ENCODE results near the gene KRTAP5-5. TPM values are rescaled to one million over a fixed set of nuclear protein-coding genes. Genes with fewer than 3 reads are reported as not detected.

The KRTAP5-5 gene
- total and polyA plus RNA-seq, 2 of the 8 experiments (the other 6 are each of a cell fraction or from before 2014, with no cell fraction given) = 0.09 TPM; not detected in 1

GRCh38 chr11:1643146-1643690 is 13.6 kb downstream of the KRTAP5-5 start:
- Histone ChIP-seq H2BK20ac (ENCODE audit: low read length) (no peak overlapping the region), H3K4ac (replicated peaks; ENCODE audit: insufficient read length, low read depth, low read length) (no peak overlapping the region), H3K9ac (replicated peaks in 1 of 4; ENCODE audit: extremely low read depth in 1 of 4, low read depth in 3 of 4, low read length in 3 of 4) (no peak overlapping the region), H2BK12ac (ENCODE audit: low read depth, low read length) (no peak overlapping the region), H2BK120ac (replicated peaks; ENCODE audit: low read depth, low read length) (no peak overlapping the region), H2AK5ac (ENCODE audit: low read depth, low read length) (no peak overlapping the region), H3K27ac (ENCODE audit: low read depth, low read length) (no peak overlapping the region), H3K79me2 (ENCODE audit: control insufficient read depth in 1 of 2, insufficient read depth in 2 of 2, low read length in 2 of 2) (no peaks in the 10 kb centered on the region), H2BK15ac (ENCODE audit: low read length) (no peak overlapping the region), H3K23me2 (ENCODE audit: low read depth, low read length) (no peaks in the 10 kb centered on the region; the same call in 1 of the 2 replicates), H3K36me3 (ENCODE audit: control insufficient read depth in 2 of 4, insufficient read depth in 4 of 4, low read length in 3 of 4) (no peaks in the 10 kb centered on the region), H3K18ac (ENCODE audit: extremely low read depth, low read length) (no peak overlapping the region), H3K4me3 (ENCODE audit: extremely low read depth in 1 of 4, insufficient read depth in 2 of 4, low read depth in 3 of 4, low read length in 4 of 4) (no peak overlapping the region), H4K20me1 (replicated peaks in 1 of 2; ENCODE audit: control insufficient read depth in 1 of 2, insufficient read depth in 2 of 2, low read length in 2 of 2) (no peaks in the 10 kb centered on the region), H3K4me1 (replicated peaks in 1 of 4; ENCODE audit: control insufficient read depth in 3 of 4, insufficient read depth in 4 of 4, low read length in 3 of 4) (no peaks in the 10 kb centered on the region; a peak in 1 of 7 replicates), H3K27me3 (replicated peaks in 1 of 4; ENCODE audit: control insufficient read depth in 3 of 4, extremely low read depth in 1 of 4, insufficient read depth in 3 of 4, low read length in 3 of 4) (peaks cover 0 to 2% (median 0%) of the 10 kb centered on the region in 4 experiments; a peak in 1 of 7 replicates), H2BK5ac (ENCODE audit: low read depth, low read length) (no peak overlapping the region), H3K14ac (ENCODE audit: insufficient read length) (no peak overlapping the region), H3K9me3 (ENCODE audit: insufficient read depth in 2 of 2, low read depth in 1 of 2, low read length in 1 of 2) (no peaks in the 10 kb centered on the region), H2AFZ (ENCODE audit: low read length) (no peak overlapping the region), H3K4me2 (ENCODE audit: insufficient read depth in 1 of 2, low read depth in 2 of 2, low read length in 2 of 2) (no peak overlapping the region), H4K8ac (ENCODE audit: extremely low read depth, insufficient read depth, low read length) (no peak overlapping the region), H3K56ac (replicated peaks; ENCODE audit: insufficient read length, low read depth, low read length) (no peak overlapping the region), H4K91ac (replicated peaks; ENCODE audit: insufficient read length, low read length) (no peak overlapping the region), H3K23ac (ENCODE audit: insufficient read length) (no peak overlapping the region), H4K5ac (ENCODE audit: insufficient read length, low read depth, low read length) (no peak overlapping the region), H3K79me1 (ENCODE audit: low read depth, low read length) (no peaks in the 10 kb centered on the region)
- DNase-seq (ENCODE audit: low read depth in 1 of 2, low spot score in 2 of 2) = no peak
- ChIA-PET CTCF (ENCODE audit: partially characterized antibody) (interaction anchor here (1.1 to 1.6 kb wide), 5 partner anchors 9 to 190 kb away, joined by 3 to 5 read pairs (median 4); no protein-coding TSS in a partner anchor), POLR2A (ENCODE audit: partially characterized antibody) (no interaction called here)
- FAIRE-seq = no peak
- WGBS, 2 experiments (ENCODE audit: extremely low coverage in 1 of 2, insufficient coverage in 1 of 2, insufficient read length in 1 of 2, insufficient replicate concordance in 2 of 2, low coverage in 1 of 2, low lambda C conversion rate in 2 of 2, missing lambda C conversion rate in 1 of 2) = 88% methylated on average over 14 of the region's 20 CpGs; no CpG with 5 or more reads in 1 of the 2 experiments
- TF ChIP-seq CTCF (IDR thresholded peaks at IDR 0.05; ENCODE audit: control extremely low read depth in 1 of 3, insufficient read depth in 1 of 3, low read depth in 1 of 3, low read length in 3 of 3) (no peak), SP1 (IDR thresholded peaks at IDR 0.05; ENCODE audit: low read depth, low read length) (no peak), TAF1 (IDR thresholded peaks at IDR 0.05; ENCODE audit: low read depth, low read length) (no peak), JUND (IDR thresholded peaks at IDR 0.05; ENCODE audit: low read length) (no peak), USF2 (IDR thresholded peaks at IDR 0.05; ENCODE audit: low read length) (no peak), YY1 (IDR thresholded peaks at IDR 0.05; ENCODE audit: low read depth, low read length) (no peak), POLR2A (IDR thresholded peaks at IDR 0.05; ENCODE audit: control extremely low read depth in 1 of 2, low read depth in 2 of 2, low read length in 2 of 2) (no peak), JUN (IDR thresholded peaks at IDR 0.05; ENCODE audit: low read depth, low read length) (no peak), CBX5 (IDR thresholded peaks at IDR 0.05; ENCODE audit: low read depth, low read length) (no peak), SP2 (IDR thresholded peaks at IDR 0.05; ENCODE audit: low read length) (no peak), CEBPB (IDR thresholded peaks at IDR 0.05; ENCODE audit: low read depth, low read length) (no peak), SRF (IDR thresholded peaks at IDR 0.05; ENCODE audit: low read depth, low read length) (no peak)
